ENCODE data around the gene PDS5A. TPM values are rescaled to one million over a fixed set of nuclear protein-coding genes. Genes with fewer than 3 reads are reported as not detected.

The PDS5A gene
- total RNA-seq, 1 experiment from 2014 or later = 98.3 TPM

DNA sequence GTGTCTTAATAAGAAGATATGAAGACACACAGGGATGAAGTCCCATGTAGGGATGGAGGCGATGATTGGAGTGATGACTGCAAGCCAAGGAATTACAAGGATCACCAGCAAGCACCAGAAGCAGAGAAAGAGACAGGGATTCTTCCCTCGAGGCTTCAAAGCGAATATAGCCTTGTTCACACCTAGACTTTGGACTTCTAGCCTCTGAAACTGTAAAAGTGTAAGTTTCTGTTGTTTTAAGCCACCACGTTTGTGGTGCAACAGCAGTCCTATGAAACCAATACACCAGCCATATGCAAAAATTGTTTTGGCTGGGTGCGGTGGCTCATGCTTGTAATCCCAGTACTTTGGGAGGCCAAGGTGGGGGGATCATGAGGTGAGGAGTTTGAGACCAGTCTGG lies 9.8 kb upstream of the PDS5A start:
- no peaks in the 10 kb centered on the region for H3K4me1 ChIP-seq (ENCODE audit: control insufficient read depth in 1 of 2, insufficient read depth in 2 of 2, low read length in 2 of 2)
- no peak overlapping the region for H3K4me2 ChIP-seq (ENCODE audit: low read length)
- H3K9ac ChIP-seq (ENCODE audit: low read length) = no peak overlapping the region
- DNase-seq (ENCODE audit: low read depth, low spot score) (no peak), ATAC-seq (no peak)
- intact Hi-C loops (cut with micrococcal nuclease) = no loop called here
- no TSS peak for BruUV-seq (replicated peaks)
- H3K36me3 ChIP-seq (ENCODE audit: control insufficient read depth in 1 of 2, insufficient read depth in 2 of 2, low read length in 2 of 2) = no peaks in the 10 kb centered on the region
- no peaks in the 10 kb centered on the region for H3K79me2 ChIP-seq (ENCODE audit: insufficient read depth, low read length)
- no peaks in the 10 kb centered on the region for H3K9me2 ChIP-seq (ENCODE audit: insufficient read depth)
- ChIA-PET POLR2A (no interaction called here), CTCF (no interaction called here), RAD21 (ENCODE audit: low non-redundant PET in 1 of 2, low total read pairs in 2 of 2, uncharacterized antibody in 2 of 2, unreplicated experiment in 2 of 2) (no interaction called here)
- H4K20me1 ChIP-seq (ENCODE audit: insufficient read depth) = no peaks in the 10 kb centered on the region
- TF ChIP-seq RAD21 (IDR thresholded peaks at IDR 0.05; ENCODE audit: low read depth) (no peak), JUND (IDR thresholded peaks at IDR 0.05) (no peak), EZH2phosphoT487 (IDR thresholded peaks at IDR 0.05; ENCODE audit: borderline replicate concordance) (no peak), SP1 (IDR thresholded peaks at IDR 0.05; ENCODE audit: low read depth) (no peak), REST (IDR thresholded peaks at IDR 0.05; ENCODE audit: low read depth) (no peak), TCF7L2 (IDR thresholded peaks at IDR 0.05; ENCODE audit: borderline replicate concordance, extremely low read depth, insufficient read depth, insufficient read length) (no peak), ATF3 (IDR thresholded peaks at IDR 0.05) (no peak), FOSL1 (IDR thresholded peaks at IDR 0.05; ENCODE audit: low read depth) (no peak), YY1 (IDR thresholded peaks at IDR 0.05; ENCODE audit: extremely low read depth, insufficient replicate concordance, low read depth, low read length) (no peak)
- no peak overlapping the region for H3K27ac ChIP-seq (ENCODE audit: low read depth, low read length)
- no peak overlapping the region for H2AFZ ChIP-seq (ENCODE audit: low read depth, low read length, poor library complexity, severe bottlenecking)
- no peaks in the 10 kb centered on the region for H3K27me3 ChIP-seq (ENCODE audit: insufficient read depth, low read length)
- H3K9me3 ChIP-seq (ENCODE audit: control insufficient read depth in 1 of 2, insufficient read depth in 1 of 2, low read depth in 1 of 2, low read length in 2 of 2) = no peaks in the 10 kb centered on the region
- no peak overlapping the region for H3K4me3 ChIP-seq (replicated peaks in 1 of 2; ENCODE audit: low read depth in 1 of 2, low read length in 2 of 2)

Measured in HCT116 (cell line).